AG09319 (cell line): Measurements from ENCODE around the gene ROBO1.

ENCODE experiments used
- DNase-seq: peaks from one replicate; pipeline ENCODE4 v3.0.0-alpha.2; 2010; ENCODE audit warnings: low read depth; ENCODE audit errors: extremely low read depth
- TF ChIP-seq, protein P1 (sequence below): IDR thresholded peaks from 2 replicates; pipeline ENCODE4 v1.5.1; 2011; ENCODE audit warnings: low read depth, mild to moderate bottlenecking, inconsistent platforms, low read length, moderate library complexity

ROBO1 gene

DNA sequence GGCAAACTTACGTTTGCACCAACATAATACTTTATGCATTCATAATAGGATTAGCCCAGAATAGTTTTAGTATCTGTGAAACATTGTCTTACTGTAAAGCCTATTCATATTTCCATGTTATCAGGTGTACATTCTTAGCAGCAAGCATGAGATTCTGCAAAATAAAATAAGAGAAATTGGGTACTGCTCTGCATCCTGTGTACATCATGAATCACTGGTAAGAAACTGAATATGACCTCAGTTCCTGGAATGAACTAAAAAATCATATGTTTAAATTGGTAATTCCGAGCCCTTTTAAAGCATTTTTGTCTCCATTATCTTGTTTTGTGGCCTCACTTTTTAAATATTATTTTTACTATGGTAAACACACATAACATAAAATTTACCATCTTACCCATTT, 605.1 kb downstream of the ROBO1 start:
- no peak for DNase-seq
- TF ChIP-seq, protein P1, sequence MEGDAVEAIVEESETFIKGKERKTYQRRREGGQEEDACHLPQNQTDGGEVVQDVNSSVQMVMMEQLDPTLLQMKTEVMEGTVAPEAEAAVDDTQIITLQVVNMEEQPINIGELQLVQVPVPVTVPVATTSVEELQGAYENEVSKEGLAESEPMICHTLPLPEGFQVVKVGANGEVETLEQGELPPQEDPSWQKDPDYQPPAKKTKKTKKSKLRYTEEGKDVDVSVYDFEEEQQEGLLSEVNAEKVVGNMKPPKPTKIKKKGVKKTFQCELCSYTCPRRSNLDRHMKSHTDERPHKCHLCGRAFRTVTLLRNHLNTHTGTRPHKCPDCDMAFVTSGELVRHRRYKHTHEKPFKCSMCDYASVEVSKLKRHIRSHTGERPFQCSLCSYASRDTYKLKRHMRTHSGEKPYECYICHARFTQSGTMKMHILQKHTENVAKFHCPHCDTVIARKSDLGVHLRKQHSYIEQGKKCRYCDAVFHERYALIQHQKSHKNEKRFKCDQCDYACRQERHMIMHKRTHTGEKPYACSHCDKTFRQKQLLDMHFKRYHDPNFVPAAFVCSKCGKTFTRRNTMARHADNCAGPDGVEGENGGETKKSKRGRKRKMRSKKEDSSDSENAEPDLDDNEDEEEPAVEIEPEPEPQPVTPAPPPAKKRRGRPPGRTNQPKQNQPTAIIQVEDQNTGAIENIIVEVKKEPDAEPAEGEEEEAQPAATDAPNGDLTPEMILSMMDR: no peak

DNA sequence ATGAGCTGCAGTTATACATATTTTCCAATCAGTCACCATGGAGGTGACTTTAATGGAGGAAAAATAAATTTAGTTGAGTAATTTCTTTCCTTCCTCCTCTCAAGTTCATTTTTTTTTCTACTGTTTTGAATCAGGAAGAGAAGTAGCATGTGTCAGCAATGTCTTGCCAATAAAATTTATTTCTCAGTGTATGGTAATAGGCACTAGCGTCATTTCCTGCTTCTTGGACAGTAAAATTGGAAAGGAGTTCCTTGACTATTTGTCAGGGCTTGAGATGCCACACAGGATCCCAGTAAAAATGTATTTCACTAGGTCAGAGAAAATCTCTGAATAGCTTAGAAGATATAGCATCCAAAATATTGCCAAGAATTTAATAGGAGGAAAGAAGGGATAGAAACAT, 605.9 kb downstream of the ROBO1 start:
- TF ChIP-seq, protein P1: no peak
- DNase-seq: no peak

DNA sequence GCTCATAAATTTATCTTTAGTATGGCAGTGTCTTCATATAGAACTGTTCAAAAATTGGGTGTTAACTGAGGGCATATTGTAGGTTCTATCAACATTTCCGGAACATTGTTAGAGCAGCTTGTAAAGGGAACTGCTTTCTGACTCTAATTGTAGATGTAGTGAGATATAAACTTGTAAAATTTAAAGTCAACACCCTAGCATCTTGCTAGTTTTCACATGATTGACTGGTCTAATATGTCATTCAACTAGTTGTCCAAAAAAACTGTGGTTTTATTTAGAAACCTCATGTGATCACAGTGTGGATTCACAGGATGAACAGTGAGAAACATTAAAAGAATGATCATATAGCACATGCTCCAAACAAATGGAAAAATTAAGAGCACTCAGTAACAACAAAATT, 607.4 kb downstream of the ROBO1 start:
- TF ChIP-seq, protein P1: no peak
- DNase-seq: no peak

DNA sequence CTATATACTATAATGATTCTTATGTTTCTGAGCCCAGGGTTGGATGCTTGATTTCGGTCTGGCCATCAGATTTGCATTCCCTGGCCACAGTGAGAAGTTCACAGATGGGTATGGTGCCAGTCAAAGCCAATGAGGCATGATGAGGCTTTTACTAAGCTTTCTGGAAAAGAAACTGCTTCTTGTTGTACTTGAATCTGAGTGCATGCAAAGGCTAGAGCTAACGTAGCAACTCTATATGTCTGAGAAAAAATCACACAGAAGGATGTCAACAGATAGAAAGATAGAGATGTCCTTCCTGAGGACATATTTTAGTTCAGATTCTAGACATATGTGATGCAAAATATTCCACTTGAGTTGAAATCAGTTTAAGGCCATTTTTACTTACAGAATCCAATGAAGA, 608.1 kb downstream of the ROBO1 start:
- DNase-seq: no peak
- TF ChIP-seq, protein P1: no peak

DNA sequence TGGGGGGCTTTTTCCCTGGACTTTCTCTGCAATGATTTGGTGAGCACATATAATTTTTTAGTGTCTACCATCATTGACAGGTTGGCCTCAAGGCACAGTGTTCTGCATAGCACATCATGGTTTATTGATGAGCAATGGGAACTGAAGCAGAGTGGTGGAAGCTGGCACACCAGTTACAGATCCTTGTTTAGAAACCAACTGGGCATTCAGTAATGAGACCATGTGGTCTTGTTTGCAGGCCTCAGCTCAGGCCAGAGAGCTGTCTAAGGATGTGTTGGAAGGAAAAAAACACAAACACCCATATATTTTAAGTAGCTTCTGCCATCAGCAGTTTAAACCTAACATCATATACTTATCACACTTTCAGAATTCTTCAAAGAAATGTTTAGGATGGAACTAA, 610.6 kb downstream of the ROBO1 start:
- DNase-seq: no peak

DNA sequence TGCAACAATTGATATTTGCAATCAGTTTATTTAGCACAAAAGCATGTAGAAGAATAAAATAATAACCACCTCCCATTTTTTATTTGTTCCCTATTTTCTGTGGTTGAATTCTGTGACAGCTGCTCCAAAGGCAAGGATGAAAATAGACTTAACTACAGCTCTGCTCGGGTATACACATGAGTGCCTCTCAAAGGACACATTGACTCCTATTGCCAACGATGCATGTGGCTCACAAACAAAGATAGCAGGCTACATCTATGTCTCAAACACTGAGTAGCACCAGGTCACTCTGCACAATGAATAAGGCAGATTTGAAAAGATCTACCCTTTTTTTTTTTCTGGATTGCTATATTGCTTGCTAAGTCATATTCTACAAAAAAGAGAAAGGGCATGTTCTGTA, 612.9 kb downstream of the ROBO1 start:
- TF ChIP-seq, protein P1: no peak
- no peak for DNase-seq

More for the DNA sequence above, 610.6 kb downstream of the ROBO1 start:
- TF ChIP-seq, protein P1: no peak

DNA sequence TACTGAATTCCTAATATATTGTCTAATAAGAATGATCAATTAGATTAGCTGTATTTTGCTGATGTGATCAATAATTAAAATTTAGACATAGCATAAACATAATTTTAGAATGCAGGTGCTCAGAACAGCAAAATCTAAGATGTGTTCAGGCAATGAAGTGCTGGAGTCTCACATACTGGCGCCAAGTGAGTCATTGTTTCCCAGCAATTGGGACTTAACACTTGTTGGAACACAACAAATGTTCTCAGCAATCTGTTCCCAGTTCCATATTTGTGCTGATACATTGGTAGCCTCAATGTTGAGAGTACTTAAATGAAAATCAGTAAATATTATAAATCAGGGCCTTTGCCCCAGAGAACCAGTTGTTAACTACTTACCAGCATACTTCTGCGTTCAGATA, 619.0 kb downstream of the ROBO1 start:
- DNase-seq: no peak
- TF ChIP-seq, protein P1: no peak

DNA sequence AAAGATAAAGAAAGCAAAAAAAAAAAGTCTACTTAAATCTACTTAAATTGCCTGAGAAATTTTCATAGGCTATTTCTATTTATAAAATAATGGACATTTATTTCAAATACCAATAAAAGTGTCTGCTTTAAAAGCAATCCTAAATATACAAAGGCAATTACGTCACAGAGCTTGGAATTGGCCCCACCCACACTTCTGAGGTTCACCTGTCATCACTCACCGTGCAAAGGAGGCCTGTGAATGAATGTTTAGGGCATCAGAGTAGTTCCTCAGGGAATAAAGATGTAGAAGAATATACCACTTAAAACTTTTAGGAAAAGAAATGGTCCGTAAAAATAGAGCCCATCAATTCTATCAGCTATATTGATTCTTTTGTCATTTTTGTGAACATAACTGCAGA, 621.8 kb downstream of the ROBO1 start:
- DNase-seq: no peak
- TF ChIP-seq, protein P1: no peak
